Activated CD4-positive, alpha-beta memory T cell treated with anti-CD3 and anti-CD28 coated beads, Interleukin-2, amount 10 ng/mL, durations not matched to agents 7 days and 5 days (primary cell): ENCODE measurements around the gene MID1IP1. TPM values are rescaled to one million over a fixed set of nuclear protein-coding genes. Genes with fewer than 3 reads are reported as not detected.

Source experiments
- CTCF ChIA-PET: fragments of 350-600 bp; sonication (Branson Sonifier 250); formaldehyde crosslinking; loops from one replicate; lab custom pipeline; 2021; ENCODE audit warnings: antibody characterized with exemption, inconsistent platforms; lab: Charles Lee
- POLR2A ChIA-PET: fragments of 350-600 bp; sonication (Branson Sonifier 250); formaldehyde crosslinking; loops from one replicate; lab custom pipeline; 2021; ENCODE audit warnings: antibody characterized with exemption; lab: Charles Lee
- DNase-seq: peaks from one replicate; pipeline ENCODE4 v3.0.0-alpha.2; 2020
- H3K27ac Mint-ChIP-seq: one replicate; pipeline ENCODE4 v1.8.0; 2021; ENCODE audit warnings: mild to moderate bottlenecking, mixed read lengths
- H3K27me3 Mint-ChIP-seq: one replicate; pipeline ENCODE4 v1.8.0; 2021; ENCODE audit warnings: mixed read lengths
- H3K36me3 Mint-ChIP-seq: one replicate; pipeline ENCODE4 v1.8.0; 2021; ENCODE audit warnings: low read depth, mixed read lengths
- H3K4me1 Mint-ChIP-seq: one replicate; pipeline ENCODE4 v1.8.0; 2021; ENCODE audit warnings: mixed read lengths
- H3K4me3 Mint-ChIP-seq: one replicate; pipeline ENCODE4 v1.8.0; 2021; ENCODE audit warnings: mild to moderate bottlenecking, mixed read lengths
- H3K9me3 Mint-ChIP-seq: one replicate; pipeline ENCODE4 v1.8.0; 2021; ENCODE audit warnings: mixed read lengths
- total RNA-seq, 2 experiments: library from RNA; stranded (reverse); gene quantifications; one replicate each; pipeline ENCODE4 v1.2.3, GENCODE V29; 2021

Gene MID1IP1
- 10 to 100 TPM; 75.7 to 76.4 TPM for total RNA-seq

DNA sequence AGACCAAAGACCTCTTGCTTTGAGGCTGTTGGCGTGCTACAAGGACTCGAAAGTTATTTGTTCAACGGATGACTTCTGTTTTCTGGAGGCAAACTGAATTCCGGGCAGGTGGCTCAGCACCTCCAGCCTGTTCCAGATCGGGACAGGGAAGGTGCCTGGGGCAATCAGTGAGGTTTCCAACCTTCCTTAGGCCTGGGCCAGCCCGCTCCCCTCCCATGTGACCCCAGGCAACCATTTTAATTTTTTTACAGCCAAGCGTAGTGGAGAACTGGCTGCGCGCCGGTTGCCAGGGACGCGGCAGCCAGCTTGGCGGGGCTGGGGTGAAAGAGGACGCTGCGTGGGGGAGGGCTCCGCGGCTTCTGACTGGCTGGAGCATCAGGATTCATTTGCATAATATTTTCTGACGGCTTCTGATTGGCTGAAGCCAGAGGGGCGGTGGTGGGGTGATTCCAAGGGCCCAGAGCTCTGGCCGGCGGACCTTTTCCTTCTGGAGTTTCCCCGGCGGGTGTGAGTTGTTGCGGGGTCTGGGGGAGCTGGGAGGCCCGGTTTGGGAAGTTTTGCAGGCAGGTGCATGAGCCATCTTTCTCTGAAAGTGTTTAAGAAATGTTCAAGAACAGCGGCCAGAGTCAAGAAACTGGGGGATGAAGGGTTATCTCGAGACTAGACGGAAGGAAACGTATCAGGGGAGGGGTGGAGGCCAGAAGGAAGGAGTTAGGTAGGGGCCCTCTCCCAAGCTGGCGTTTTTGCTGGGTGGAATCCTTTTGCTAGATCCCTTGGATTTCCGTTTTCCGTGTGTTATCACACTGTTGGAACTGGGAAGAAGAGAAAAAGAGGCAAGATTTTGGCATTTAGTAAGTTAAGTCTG lies at the start of gene MID1IP1:
Gene MID1IP1 (plus strand): TSS at position 479 of the 865 bp plus-strand sequence. CDS start 3,488 bp downstream, outside the sequence.
- Mint-ChIP-seq H3K4me1 (peaks cover 7% of the 10 kb centered on the region), H3K9me3 (no peaks in the 10 kb centered on the region), H3K27ac (peak within 1 kb of the TSS; percentile 95), H3K36me3 (peaks cover 31% of the 10 kb centered on the region), H3K27me3 (no peaks in the 10 kb centered on the region), H3K4me3 (peak within 1 kb of the TSS; percentile 87)
- CTCF ChIA-PET: interaction anchor here (1.6 kb wide), 1 partner anchor 9 kb away, joined by 4 read pairs; no protein-coding TSS in a partner anchor
- peak; percentile 85 for DNase-seq
- POLR2A ChIA-PET: interaction anchor here (0.9 to 4.9 kb wide), 3 partner anchors 11 to 535 kb away, joined by 3 to 26 read pairs (median 24); no protein-coding TSS in a partner anchor

DNA sequence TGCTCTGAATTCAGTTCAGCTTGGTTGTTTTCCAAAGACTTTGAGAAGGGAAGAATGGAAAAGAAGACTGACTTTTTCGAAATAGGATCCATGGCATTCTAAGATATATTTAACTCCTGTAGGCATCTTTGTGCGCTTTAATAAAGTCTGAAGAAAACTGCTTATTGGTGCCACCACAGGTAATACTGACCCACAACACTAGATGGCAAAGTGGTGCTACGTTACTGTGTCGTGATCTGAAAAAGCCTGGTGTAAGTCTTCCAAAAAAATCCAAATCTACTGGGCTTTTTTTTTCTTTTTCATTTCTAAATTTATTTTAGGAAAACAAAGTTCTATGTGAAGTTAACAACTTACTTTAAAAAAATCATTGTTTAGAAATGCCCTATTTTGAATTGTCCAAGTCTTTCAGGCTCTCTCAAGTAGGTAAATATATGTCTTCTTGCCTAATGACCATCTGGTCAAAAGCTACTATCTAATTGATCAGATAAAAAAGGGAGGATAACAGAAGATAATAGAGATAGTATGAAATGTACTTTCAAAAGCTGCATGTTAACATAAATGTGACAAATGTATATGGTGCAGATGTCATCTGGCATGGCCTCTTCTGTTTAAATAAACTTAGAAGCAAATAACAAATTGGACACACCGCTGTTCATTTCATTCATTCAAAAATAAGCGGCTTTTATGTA lies 47.0 kb upstream of the MID1IP1 start:
- no peaks in the 10 kb centered on the region for H3K9me3 Mint-ChIP-seq
- H3K27me3 Mint-ChIP-seq: no peaks in the 10 kb centered on the region
- no peak overlapping the region for H3K27ac Mint-ChIP-seq
- CTCF ChIA-PET: interaction anchor here (0.6 to 1.4 kb wide), 5 partner anchors 22 to 505 kb away, joined by 3 to 5 read pairs (median 4); no protein-coding TSS in a partner anchor
- POLR2A ChIA-PET: no interaction called here
- peak; percentile 33 for DNase-seq
- no peaks in the 10 kb centered on the region for H3K36me3 Mint-ChIP-seq
- H3K4me3 Mint-ChIP-seq: no peak overlapping the region
- H3K4me1 Mint-ChIP-seq: no peaks in the 10 kb centered on the region

DNA sequence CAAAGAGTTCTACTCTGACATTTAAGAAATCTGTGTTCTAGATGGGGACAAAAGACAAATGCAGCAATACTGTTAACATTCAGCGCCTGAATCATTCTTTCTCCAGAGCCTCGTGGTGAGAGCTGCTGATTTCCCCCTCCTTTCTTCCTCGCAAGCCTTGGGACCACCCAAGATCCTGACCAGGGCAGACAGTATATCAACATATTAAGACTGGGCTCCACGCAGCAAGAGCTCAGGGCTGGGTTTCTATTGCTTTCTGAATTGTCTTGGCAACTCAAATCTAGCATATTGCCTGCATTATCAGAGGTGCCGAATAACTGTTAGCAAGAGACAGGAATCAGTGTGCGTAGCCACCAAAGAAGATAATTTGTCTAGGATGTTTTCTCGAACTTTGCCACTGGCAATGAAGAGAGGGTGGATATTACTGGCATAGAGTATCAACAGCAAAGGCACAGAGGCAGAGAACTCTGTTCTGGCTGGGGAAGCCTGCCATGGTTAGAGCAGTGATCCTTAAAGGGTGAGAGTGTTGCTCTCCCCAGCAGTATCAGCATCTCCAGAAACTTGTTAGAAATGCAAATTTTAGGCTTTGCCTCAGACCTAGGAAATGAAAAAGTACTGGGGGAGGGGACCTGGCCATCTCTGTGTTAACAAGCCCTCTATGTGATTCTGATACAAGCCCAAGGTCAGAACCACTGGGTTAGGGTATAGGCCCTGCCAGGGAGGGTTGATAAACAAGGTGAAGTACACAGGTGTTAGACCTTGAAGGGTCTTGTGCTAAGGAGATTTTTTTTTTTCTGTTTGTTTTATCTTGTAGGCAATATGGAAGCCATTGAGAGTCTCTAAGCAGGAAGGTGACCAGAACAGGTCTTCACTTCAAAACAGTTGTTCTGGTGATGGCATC lies 46.2 kb upstream of the MID1IP1 start:
- no peaks in the 10 kb centered on the region for H3K9me3 Mint-ChIP-seq
- POLR2A ChIA-PET: no interaction called here
- no peaks in the 10 kb centered on the region for H3K27me3 Mint-ChIP-seq
- CTCF ChIA-PET: interaction anchor here (0.9 to 1.4 kb wide), 4 partner anchors 21 to 394 kb away, joined by 3 to 5 read pairs (median 4); no protein-coding TSS in a partner anchor
- no peak for DNase-seq
- no peak overlapping the region for H3K27ac Mint-ChIP-seq
- H3K36me3 Mint-ChIP-seq: no peaks in the 10 kb centered on the region
- H3K4me3 Mint-ChIP-seq: no peak overlapping the region
- H3K4me1 Mint-ChIP-seq: no peaks in the 10 kb centered on the region

DNA sequence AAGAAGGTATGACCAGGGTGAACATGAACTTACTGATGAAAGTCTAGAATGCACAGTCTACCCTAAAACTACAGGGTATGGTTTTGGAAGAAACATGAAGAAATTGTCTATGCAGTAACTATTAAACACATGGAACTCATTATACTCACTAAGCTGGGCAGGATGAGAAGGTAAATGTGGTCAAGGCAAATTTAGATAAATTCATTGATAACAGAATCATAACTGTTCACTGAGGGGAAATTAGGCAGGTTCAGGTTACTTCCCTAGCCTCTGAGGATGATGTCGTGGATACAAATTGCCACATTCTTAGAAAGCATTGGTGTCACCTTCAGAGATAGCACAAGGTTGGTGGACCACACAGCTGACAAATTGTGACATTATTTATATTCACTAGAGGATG lies 40.4 kb upstream of the MID1IP1 start:
- Mint-ChIP-seq H3K27me3 (no peaks in the 10 kb centered on the region), H3K36me3 (no peaks in the 10 kb centered on the region), H3K4me1 (no peaks in the 10 kb centered on the region), H3K4me3 (no peak overlapping the region), H3K9me3 (no peaks in the 10 kb centered on the region), H3K27ac (no peak overlapping the region)
- DNase-seq: no peak
- ChIA-PET POLR2A (no interaction called here), CTCF (no interaction called here)

- no peaks in the 10 kb centered on the region for H3K36me3 Mint-ChIP-seq
- no peak overlapping the region for H3K27ac Mint-ChIP-seq
- no peak for DNase-seq
- H3K27me3 Mint-ChIP-seq: no peaks in the 10 kb centered on the region
- no peaks in the 10 kb centered on the region for H3K9me3 Mint-ChIP-seq
- no peaks in the 10 kb centered on the region for H3K4me1 Mint-ChIP-seq
- ChIA-PET POLR2A (no interaction called here), CTCF (interaction anchor here (0.7 to 1.1 kb wide), 3 partner anchors 29 to 381 kb away, joined by 3 to 5 read pairs (median 3); no protein-coding TSS in a partner anchor)
- H3K4me3 Mint-ChIP-seq: no peak overlapping the region
Observed at GRCh38 chrX:38768079-38768478, 33.2 kb upstream of the MID1IP1 start.

DNA sequence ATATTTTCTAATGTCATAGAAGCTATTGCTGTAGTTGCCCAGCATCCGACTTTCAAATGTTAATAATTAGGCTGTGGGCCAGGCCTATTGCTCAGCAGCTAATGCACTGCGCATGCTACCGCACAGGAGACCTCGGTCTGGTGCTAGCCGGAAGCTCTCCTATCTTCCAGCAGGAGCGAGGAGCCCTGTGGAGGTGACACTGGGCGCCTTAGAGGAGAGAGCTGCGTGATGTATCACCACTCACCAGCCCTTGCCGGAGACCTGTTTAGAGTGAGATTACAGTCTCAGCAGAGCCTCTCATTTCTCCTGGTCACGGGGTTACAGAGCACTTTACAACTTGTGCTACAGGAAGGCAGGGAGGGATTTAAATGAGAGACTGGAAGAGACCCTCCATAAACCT lies 31.1 kb upstream of the MID1IP1 start:
- POLR2A ChIA-PET: no interaction called here

GRCh38 chrX:38774249-38774648 lies 27.0 kb upstream of the MID1IP1 start:
- POLR2A ChIA-PET: no interaction called here
- Mint-ChIP-seq H3K4me3 (no peak overlapping the region), H3K36me3 (no peaks in the 10 kb centered on the region), H3K4me1 (no peaks in the 10 kb centered on the region), H3K27me3 (peaks cover 1% of the 10 kb centered on the region), H3K27ac (no peak overlapping the region), H3K9me3 (no peaks in the 10 kb centered on the region)
- no peak for DNase-seq
- CTCF ChIA-PET: no interaction called here

More for the DNA sequence above, 31.1 kb upstream of the MID1IP1 start:
- H3K27ac Mint-ChIP-seq: no peak overlapping the region
- H3K4me3 Mint-ChIP-seq: no peak overlapping the region
- no peaks in the 10 kb centered on the region for H3K36me3 Mint-ChIP-seq
- CTCF ChIA-PET: no interaction called here
- H3K4me1 Mint-ChIP-seq: no peaks in the 10 kb centered on the region
- H3K9me3 Mint-ChIP-seq: no peaks in the 10 kb centered on the region
- H3K27me3 Mint-ChIP-seq: no peaks in the 10 kb centered on the region
- DNase-seq: no peak

- Mint-ChIP-seq H3K4me3 (no peak overlapping the region), H3K9me3 (no peaks in the 10 kb centered on the region), H3K27me3 (no peaks in the 10 kb centered on the region), H3K27ac (no peak overlapping the region), H3K4me1 (peaks cover 7% of the 10 kb centered on the region), H3K36me3 (peaks cover 5% of the 10 kb centered on the region)
- ChIA-PET CTCF (interaction anchor here (1.2 kb wide), 1 partner anchor 29 kb away, joined by 3 read pairs; no protein-coding TSS in a partner anchor), POLR2A (no interaction called here)
- DNase-seq: no peak
Observed at GRCh38 chrX:38796946-38797345, 4.3 kb upstream of the MID1IP1 start.

DNA sequence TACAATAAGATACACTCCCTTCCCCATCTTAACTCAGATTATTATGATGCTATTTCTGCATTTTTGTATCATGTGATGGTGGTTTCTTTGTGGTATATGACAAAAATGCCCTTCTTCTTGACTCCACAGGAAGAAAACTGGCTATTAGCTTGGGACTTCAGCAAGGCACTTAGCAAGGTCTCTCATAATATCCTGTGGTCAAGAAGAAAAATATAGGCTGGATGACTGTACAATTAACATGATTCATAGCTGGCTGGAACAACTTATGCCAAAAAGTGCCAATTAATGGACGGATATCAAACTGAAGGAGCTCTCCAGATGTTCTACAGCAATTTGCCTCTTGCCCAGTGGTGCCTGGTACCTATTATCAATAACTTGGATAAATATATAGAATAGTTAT lies 2.3 kb upstream of the MID1IP1 start:
- H3K27me3 Mint-ChIP-seq: no peaks in the 10 kb centered on the region
- ChIA-PET CTCF (no interaction called here), POLR2A (no interaction called here)
- H3K4me1 Mint-ChIP-seq: peaks cover 7% of the 10 kb centered on the region
- no peak overlapping the region for H3K27ac Mint-ChIP-seq
- no peak for DNase-seq
- peaks cover 13% of the 10 kb centered on the region for H3K36me3 Mint-ChIP-seq
- no peaks in the 10 kb centered on the region for H3K9me3 Mint-ChIP-seq
- no peak overlapping the region for H3K4me3 Mint-ChIP-seq

DNA sequence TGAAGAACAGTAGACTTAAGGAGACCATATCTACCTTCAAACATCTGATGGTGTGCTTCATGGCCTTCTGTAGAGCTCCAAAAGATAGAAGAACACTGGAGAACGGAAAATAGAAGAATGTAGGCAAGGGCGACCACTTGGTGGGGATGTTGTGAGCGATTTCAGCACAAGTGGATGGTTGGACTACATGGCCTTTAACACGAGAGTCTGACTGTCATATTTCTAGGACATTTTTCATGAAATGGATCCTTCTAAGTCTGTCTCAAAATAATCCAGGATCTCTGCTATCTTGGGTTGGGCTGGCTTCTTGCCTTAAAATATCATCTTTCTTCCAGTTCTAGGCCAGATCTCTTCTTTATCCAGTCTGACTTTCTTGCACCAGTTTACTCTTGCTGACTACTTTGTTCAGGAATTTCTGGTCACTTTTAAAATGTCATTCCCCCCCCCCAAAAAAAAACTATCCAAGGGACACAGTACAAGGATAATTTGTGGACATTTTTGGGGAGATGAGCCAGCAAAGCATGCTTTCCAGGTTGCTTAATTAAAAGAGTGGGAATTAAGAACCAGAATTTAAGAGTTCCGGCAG lies 1.2 kb upstream of the MID1IP1 start:
- CTCF ChIA-PET: no interaction called here
- no peak for DNase-seq
- Mint-ChIP-seq H3K9me3 (no peaks in the 10 kb centered on the region), H3K4me3 (no peak overlapping the region), H3K27ac (no peak overlapping the region), H3K36me3 (peaks cover 21% of the 10 kb centered on the region), H3K27me3 (no peaks in the 10 kb centered on the region), H3K4me1 (peaks cover 7% of the 10 kb centered on the region)
- POLR2A ChIA-PET: no interaction called here

GRCh38 chrX:38803243-38803587 lies 2.0 kb downstream of the MID1IP1 start:
- no peaks in the 10 kb centered on the region for H3K9me3 Mint-ChIP-seq
- H3K27ac Mint-ChIP-seq: peak overlapping the region; percentile 95
- H3K4me3 Mint-ChIP-seq: peak overlapping the region; percentile 87
- peaks cover 17% of the 10 kb centered on the region for H3K4me1 Mint-ChIP-seq
- no peaks in the 10 kb centered on the region for H3K27me3 Mint-ChIP-seq
- peak; percentile 16 for DNase-seq
- POLR2A ChIA-PET: interaction anchor here (1.5 to 4.9 kb wide), 3 partner anchors 9 to 1294 kb away, joined by 4 to 26 read pairs (median 24); partner anchors contain the start of gene BCOR
- CTCF ChIA-PET: no interaction called here
- H3K36me3 Mint-ChIP-seq: peaks cover 44% of the 10 kb centered on the region
